Measurements from ENCODE around the gene ACAP1.
A peak's percentile ranks its signal among the peaks of the same experiment; 100 is the strongest.

The ACAP1 gene

GRCh38 chr17:7292729-7293128 lies 43.6 kb upstream of the ACAP1 start:
- Histone ChIP-seq H3K4me1 (peaks cover 0 to 44% (median 32%) of the 10 kb centered on the region in 4 donors), H3K36me3 (no peaks in the 10 kb centered on the region), H3K27me3 (peaks cover 0 to 74% of the 10 kb centered on the region in 2 donors), H3K27ac (no peak overlapping the region), H3K9me3 (no peaks in the 10 kb centered on the region), H3K4me3 (no peak overlapping the region)
- intact Hi-C loops (cut with DNase I; ENCODE audit: low total_unique reads): no loop called here
- TF ChIP-seq CTCF (IDR thresholded peaks at IDR 0.05): no peak
- DNase-seq: no peak

DNA sequence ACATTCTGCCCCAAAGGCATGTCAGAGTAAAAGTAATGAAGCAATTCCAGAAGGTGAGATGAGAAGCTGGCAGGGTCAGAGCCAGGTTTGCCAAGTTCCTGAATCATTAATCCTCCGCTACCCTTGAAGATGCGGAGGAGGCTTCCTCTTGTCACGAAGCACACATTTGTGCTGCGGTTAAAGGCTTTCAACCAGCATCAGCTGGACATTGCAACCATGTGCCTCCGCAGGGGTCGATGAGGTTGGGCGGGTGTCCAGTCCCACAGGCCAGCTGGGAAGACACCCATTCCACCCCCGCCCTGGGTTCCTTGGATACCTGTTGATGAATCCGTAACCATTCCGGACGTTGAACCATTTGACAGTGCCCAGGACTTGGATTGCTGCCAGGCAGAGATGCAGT lies 43.2 kb upstream of the ACAP1 start:
- Histone ChIP-seq H3K4me3 (no peak overlapping the region), H3K27ac (no peak overlapping the region), H3K27me3 (peaks cover 0 to 72% of the 10 kb centered on the region in 2 donors), H3K36me3 (no peaks in the 10 kb centered on the region), H3K4me1 (peaks cover 0 to 44% (median 32%) of the 10 kb centered on the region in 4 donors), H3K9me3 (no peaks in the 10 kb centered on the region)
- peak in 1 of 2 donors; percentile 64 for DNase-seq
- TF ChIP-seq CTCF (IDR thresholded peaks at IDR 0.05): no peak
- intact Hi-C loops (cut with DNase I; ENCODE audit: low total_unique reads): no loop called here

- H3K27ac ChIP-seq: no peak overlapping the region
- intact Hi-C loops (cut with DNase I; ENCODE audit: low total_unique reads): no loop called here
These were observed 42.3 kb upstream of the ACAP1 start for GRCh38 chr17:7293816-7294613.

DNA sequence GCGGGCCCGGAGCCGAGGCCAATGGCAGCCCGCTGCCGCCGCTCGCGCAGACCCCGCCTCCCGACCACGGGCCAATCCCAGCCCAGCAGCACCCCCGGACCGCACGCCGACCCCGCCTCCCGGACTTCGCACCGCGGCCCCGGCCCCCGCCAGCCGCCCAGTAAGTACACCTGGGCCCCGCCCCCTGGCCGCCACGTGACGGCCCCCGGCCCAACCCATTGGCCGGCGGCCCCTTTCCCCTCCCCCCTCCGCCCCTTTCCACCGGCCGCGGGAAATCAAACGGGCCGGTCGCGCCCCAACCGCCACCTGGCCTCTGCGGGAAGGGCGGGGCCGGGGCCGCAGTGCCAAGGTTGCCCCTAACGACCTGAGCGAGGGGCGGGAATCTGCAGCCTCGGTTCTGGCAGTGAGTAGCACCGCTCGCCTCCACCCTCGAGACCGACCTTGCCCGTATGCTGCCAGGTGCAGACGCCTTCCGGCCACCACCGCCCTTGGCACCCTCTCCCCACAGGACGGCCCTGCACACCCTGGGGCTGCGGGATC lies 41.6 kb upstream of the ACAP1 start, which contains the start of gene YBX2:
Gene YBX2 (minus strand): TSS at position 26 of the 540 bp plus-strand sequence. CDS start 139 bp downstream, outside the sequence.
- Histone ChIP-seq H3K27ac (peak within 1 kb of the TSS in 1 of 2 donors; percentile 61), H3K27me3 (peaks cover 0 to 65% of the 10 kb centered on the region in 2 donors), H3K9me3 (no peaks in the 10 kb centered on the region), H3K36me3 (no peaks in the 10 kb centered on the region), H3K4me1 (peaks cover 0 to 44% (median 32%) of the 10 kb centered on the region in 4 donors), H3K4me3 (peak within 1 kb of the TSS; percentile 28 to 40)
- no peak for DNase-seq
- intact Hi-C loops (cut with DNase I; ENCODE audit: low total_unique reads): no loop called here
- no peak for TF ChIP-seq CTCF (IDR thresholded peaks at IDR 0.05)

More at GRCh38 chr17:7293816-7294613, 42.3 kb upstream of the ACAP1 start:
- Histone ChIP-seq H3K4me3 (peak overlapping the region; percentile 28 to 40), H3K9me3 (no peaks in the 10 kb centered on the region), H3K27me3 (peaks cover 0 to 69% of the 10 kb centered on the region in 2 donors), H3K36me3 (no peaks in the 10 kb centered on the region), H3K4me1 (peaks cover 0 to 44% (median 32%) of the 10 kb centered on the region in 4 donors)
- peak in 1 of 2 donors; percentile 61 for DNase-seq
- no peak for TF ChIP-seq CTCF (IDR thresholded peaks at IDR 0.05)

GRCh38 chr17:7295230-7296180 lies 40.8 kb upstream of the ACAP1 start:
- Histone ChIP-seq H3K4me3 (peak overlapping the region; percentile 6 to 40), H3K4me1 (peaks cover 0 to 44% (median 32%) of the 10 kb centered on the region in 4 donors), H3K36me3 (no peaks in the 10 kb centered on the region), H3K27ac (peak overlapping the region; percentile 29 to 61), H3K27me3 (peaks cover 0 to 57% of the 10 kb centered on the region in 2 donors), H3K9me3 (no peaks in the 10 kb centered on the region)
- no peak for TF ChIP-seq CTCF (IDR thresholded peaks at IDR 0.05)
- intact Hi-C loops (cut with DNase I; ENCODE audit: low total_unique reads): loop anchor here (1.0 kb wide), 1 partner anchor 15 kb away; no protein-coding TSS in a partner anchor
- no peak for DNase-seq

Measured in tibial artery (tissue), 4 donors.